SK-N-SH (cell line): ENCODE data around the gene MALT1. TPM values are rescaled to one million over a fixed set of nuclear protein-coding genes. Genes with fewer than 3 reads are reported as not detected.

Source experiments
- CTCF ChIA-PET: fragments of 300-600, 350-600 bp; formaldehyde crosslinking; extraction: SDS; loops from one replicate; lab custom pipeline; 2021; lab: Yijun Ruan, JAX
- POLR2A ChIA-PET: fragments of 350-600 bp; sonication (Branson Sonifier 250); formaldehyde crosslinking; extraction: SDS; loops from one replicate; lab custom pipeline; 2020; ENCODE audit warnings: antibody characterized with exemption, inconsistent platforms; lab: Yijun Ruan, JAX
- DNase-seq: peaks from one replicate; pipeline ENCODE4 v3.0.0; 2012
- H2AFZ ChIP-seq: fragments of 200-600 bp; sonication (generic); 2 replicates; pipeline ENCODE4 v1.8.1; 2016; ENCODE audit warnings: antibody characterized with exemption, mild to moderate bottlenecking, low read depth
- H3F3A ChIP-seq: fragments of 200-600 bp; sonication (generic); replicated peaks from 2 replicates; pipeline ENCODE3; 2016; ENCODE audit warnings: antibody characterized with exemption, mild to moderate bottlenecking; ENCODE audit not compliant: insufficient read depth
- H3K27ac ChIP-seq, 2 experiments: fragments of 200-500 bp in 1 of 2; fragments of 200-600 bp in 1 of 2; sonication (Bioruptor generic) in 1 of 2; sonication (generic), shearing (Covaris generic) in 1 of 2; 2 replicates each; pipeline versions ENCODE4 v1.5.1 to v1.6.1; 2014 to 2016; ENCODE audit warnings: low read depth in 2 of 2, inconsistent platforms in 1 of 2, low read length in 1 of 2, mild to moderate bottlenecking in 1 of 2, mixed read lengths in 1 of 2
- H3K27me3 ChIP-seq: fragments of 200-600 bp; sonication (generic), shearing (Covaris generic); 2 replicates; pipeline ENCODE4 v1.6.1; 2016; ENCODE audit warnings: mixed run types; ENCODE audit not compliant: insufficient read depth
- H3K36me3 ChIP-seq, 2 experiments: fragments of 200-500 bp in 1 of 2; fragments of 200-600 bp in 1 of 2; sonication (Bioruptor generic) in 1 of 2; sonication (generic) in 1 of 2; replicated peaks in 1 of 2; 2 replicates each; pipeline versions ENCODE3 to v1.5.1; 2014 to 2016; ENCODE audit warnings: low read length in 1 of 2, mild to moderate bottlenecking in 1 of 2; ENCODE audit not compliant: insufficient read depth in 2 of 2, control insufficient read depth in 1 of 2
- H3K4me1 ChIP-seq, 2 experiments: fragments of 200-500 bp in 1 of 2; fragments of 200-600 bp in 1 of 2; sonication (Bioruptor generic) in 1 of 2; sonication (generic), shearing (Covaris generic) in 1 of 2; 2 replicates each; pipeline versions ENCODE4 v1.5.1 to v1.6.1; 2014 to 2016; ENCODE audit warnings: low read depth in 1 of 2, low read length in 1 of 2, mixed run types in 1 of 2; ENCODE audit not compliant: insufficient read depth in 2 of 2, control insufficient read depth in 1 of 2
- H3K4me2 ChIP-seq: fragments of 200-600 bp; sonication (generic), shearing (Covaris generic); 2 replicates; pipeline ENCODE4 v1.6.1; 2017; ENCODE audit warnings: mixed run types
- H3K4me3 ChIP-seq, 2 experiments: fragments of 200-500 bp in 1 of 2; fragments of 200-600 bp in 1 of 2; sonication (Bioruptor generic) in 1 of 2; sonication (generic), shearing (Covaris generic) in 1 of 2; 2 replicates each; pipeline versions ENCODE4 v1.5.1 to v1.8.1; 2014 to 2016; ENCODE audit warnings: low read depth in 2 of 2, inconsistent platforms in 1 of 2, low read length in 1 of 2, mild to moderate bottlenecking in 1 of 2, mixed read lengths in 1 of 2, moderate library complexity in 1 of 2
- H3K79me2 ChIP-seq: fragments of 200-600 bp; sonication (generic); 2 replicates; pipeline ENCODE4 v1.8.1; 2017; ENCODE audit warnings: mild to moderate bottlenecking; ENCODE audit not compliant: insufficient read depth
- H3K9ac ChIP-seq: fragments of 200-600 bp; sonication (generic); 2 replicates; pipeline ENCODE4 v1.6.1; 2017; ENCODE audit warnings: mixed run types
- H3K9me2 ChIP-seq: fragments of 200-600 bp; sonication (generic); 2 replicates; pipeline ENCODE4 v1.6.1; 2017; ENCODE audit warnings: mixed run types
- H3K9me3 ChIP-seq: fragments of 200-600 bp; sonication (generic); 2 replicates; pipeline ENCODE4 v1.6.1; 2017; ENCODE audit warnings: mixed run types, mild to moderate bottlenecking, moderate library complexity
- H4K20me1 ChIP-seq: fragments of 200-600 bp; sonication (generic); 2 replicates; pipeline ENCODE4 v1.6.1; 2017; ENCODE audit warnings: mild to moderate bottlenecking, mixed run types; ENCODE audit not compliant: insufficient read depth
- CHD2 ChIP-seq: fragments of 150-350 bp; IDR thresholded peaks from 2 replicates; pipeline ENCODE4 v1.6.1; 2018; ENCODE audit warnings: low read length; ENCODE audit not compliant: partially characterized antibody
- CTCF ChIP-seq: fragments of 200-600 bp; sonication (generic); IDR thresholded peaks from 2 replicates; pipeline ENCODE4 v1.6.1; 2017; ENCODE audit warnings: antibody characterized with exemption, mild to moderate bottlenecking, moderate library complexity
- ELF1 ChIP-seq: IDR thresholded peaks from 2 replicates; pipeline ENCODE4 v1.4.0; 2012
- EP300 ChIP-seq, 2 experiments: IDR thresholded peaks; 2 replicates each; pipeline versions ENCODE4 v1.4.0 to v1.6.1; 2012; ENCODE audit warnings: borderline replicate concordance in 1 of 2, low read depth in 1 of 2, low read length in 1 of 2
- EZH2phosphoT487 ChIP-seq: fragments of 200-600 bp; sonication (generic); IDR thresholded peaks from 2 replicates; pipeline ENCODE4 v1.6.1; 2017; ENCODE audit warnings: low read depth, mixed run types, mild to moderate bottlenecking, antibody characterized with exemption, moderate library complexity, borderline replicate concordance
- FOSL2 ChIP-seq: IDR thresholded peaks from 2 replicates; pipeline ENCODE4 v1.4.0; 2012; ENCODE audit warnings: low read depth, mild to moderate bottlenecking, moderate library complexity, borderline replicate concordance
- FOXM1 ChIP-seq: IDR thresholded peaks from 2 replicates; pipeline ENCODE4 v1.4.0; 2012; ENCODE audit warnings: low read depth, mild to moderate bottlenecking
- GABPA ChIP-seq: IDR thresholded peaks from 2 replicates; pipeline ENCODE4 v1.4.0; 2012; ENCODE audit warnings: low read depth, mild to moderate bottlenecking
- GATA2 ChIP-seq: sonication (generic); formaldehyde crosslinking; IDR thresholded peaks from 2 replicates; pipeline ENCODE4 v1.5.0; 2020; ENCODE audit warnings: mild to moderate bottlenecking, missing genetic modification reagents
- NFIC ChIP-seq: IDR thresholded peaks from 2 replicates; pipeline ENCODE4 v1.4.0; 2012; ENCODE audit warnings: borderline replicate concordance
- NRF1 ChIP-seq: IDR thresholded peaks from 2 replicates; pipeline ENCODE4 v1.6.1; 2012; ENCODE audit warnings: low read depth, mild to moderate bottlenecking, low read length
- PBX3 ChIP-seq: IDR thresholded peaks from 2 replicates; pipeline ENCODE4; 2012
- POLR2AphosphoS5 ChIP-seq: IDR thresholded peaks from 2 replicates; pipeline ENCODE4 v1.6.1; 2012; ENCODE audit warnings: low read depth, low read length
- RAD21 ChIP-seq: IDR thresholded peaks from 2 replicates; pipeline ENCODE4 v1.6.1; 2012; ENCODE audit warnings: mild to moderate bottlenecking, low read length
- RCOR1 ChIP-seq: fragments of 150-350 bp; IDR thresholded peaks from 2 replicates; pipeline ENCODE4 v1.6.1; 2017; ENCODE audit warnings: antibody characterized with exemption, low read length
- REST ChIP-seq: IDR thresholded peaks from 2 replicates; pipeline ENCODE4 v1.6.1; 2012; ENCODE audit warnings: mild to moderate bottlenecking, low read depth, low read length, moderate library complexity
- RFX5 ChIP-seq: IDR thresholded peaks from 2 replicates; pipeline ENCODE4 v1.6.1; 2012; ENCODE audit warnings: mild to moderate bottlenecking, improper control_type of control experiment, low read length
- SIN3A ChIP-seq: IDR thresholded peaks from 2 replicates; pipeline ENCODE4 v1.6.1; 2012; ENCODE audit warnings: low read depth, mild to moderate bottlenecking, low read length, moderate library complexity, borderline replicate concordance
- SMC3 ChIP-seq: IDR thresholded peaks from 2 replicates; pipeline ENCODE4 v1.6.1; 2012; ENCODE audit warnings: low read depth, low read length, improper control_type of control experiment
- TAF1 ChIP-seq: IDR thresholded peaks from 2 replicates; pipeline ENCODE4 v1.6.1; 2012; ENCODE audit warnings: low read depth, mild to moderate bottlenecking, low read length, moderate library complexity, borderline replicate concordance
- TCF12 ChIP-seq: IDR thresholded peaks from 2 replicates; pipeline ENCODE4 v1.4.0; 2012
- TEAD4 ChIP-seq: IDR thresholded peaks from 2 replicates; pipeline ENCODE4 v1.4.0; 2012; ENCODE audit warnings: mild to moderate bottlenecking, borderline replicate concordance; ENCODE audit not compliant: insufficient read depth
- USF1 ChIP-seq: IDR thresholded peaks from 2 replicates; pipeline ENCODE4 v1.4.0; 2012; ENCODE audit warnings: low read depth, borderline replicate concordance
- YY1 ChIP-seq: IDR thresholded peaks from 2 replicates; pipeline ENCODE4 v1.4.0; 2012; ENCODE audit warnings: low read depth, mild to moderate bottlenecking
- WGBS: methylation state at CpG from one replicate; pipeline ENCODE4 v1.1.6; 2017; ENCODE audit warnings: low lambda C conversion rate; 5-methylcytosine and 5-hydroxymethylcytosine counted together
- polyA plus RNA-seq, 3 experiments: library from polyadenylated mRNA; depleted of rRNA; stranded (reverse); fragments of >200 nt; gene quantifications; 2 replicates each; pipeline ENCODE4 v1.2.3, GENCODE V29; 2012

The MALT1 gene
- polyA plus RNA-seq, 1 of the 3 experiments (the other 2 are of a cell fraction) = 6.6 TPM

- CTCF ChIA-PET = no interaction called here
- H3K4me3 ChIP-seq = no peak overlapping the region
These were observed 37.4 kb upstream of the MALT1 start for GRCh38 chr18:58633874-58634273.

GRCh38 chr18:58635891-58636290 lies 35.4 kb upstream of the MALT1 start:
- no peaks in the 10 kb centered on the region for H3K9me2 ChIP-seq
- H2AFZ ChIP-seq = no peak overlapping the region
- no peak overlapping the region for H3K9ac ChIP-seq
- no peak overlapping the region for H3K4me2 ChIP-seq
- no peak overlapping the region; a peak in 1 of 4 replicates for H3K27ac ChIP-seq
- no peaks in the 10 kb centered on the region for H3K79me2 ChIP-seq
- no peaks in the 10 kb centered on the region for H4K20me1 ChIP-seq
- POLR2A ChIA-PET = no interaction called here
- H3K4me3 ChIP-seq = no peak overlapping the region
- H3K4me1 ChIP-seq = peaks cover 0 to 18% of the 10 kb centered on the region in 2 experiments; a peak in 1 of 4 replicates
- CTCF ChIA-PET = interaction anchor here (0.7 kb wide), 1 partner anchor 10 kb away, joined by 3 read pairs; no protein-coding TSS in a partner anchor
- no peak for DNase-seq
- 53% methylated on average over 4 of the region's 4 CpGs for WGBS
- no peaks in the 10 kb centered on the region for H3K36me3 ChIP-seq
- no peaks in the 10 kb centered on the region for H3K9me3 ChIP-seq
- H3F3A ChIP-seq = no peaks in the 10 kb centered on the region
- H3K27me3 ChIP-seq = no peaks in the 10 kb centered on the region
- no peak for TF ChIP-seq FOXM1
- no peak for TF ChIP-seq USF1
- TF ChIP-seq TAF1 = no peak
- TF ChIP-seq NRF1 = no peak
- TF ChIP-seq RAD21 = no peak
- TF ChIP-seq REST = no peak
- no peak for TF ChIP-seq YY1
- no peak for TF ChIP-seq SIN3A
- TF ChIP-seq EZH2phosphoT487 = no peak
- no peak; the same call in 1 of the 2 replicates for TF ChIP-seq CTCF
- TF ChIP-seq RFX5 = no peak
- TF ChIP-seq POLR2AphosphoS5 = no peak
- TF ChIP-seq NFIC = peak; percentile 19; the same call in 1 of the 2 replicates
- TF ChIP-seq TCF12 = peak; percentile 25; the same call in 1 of the 2 replicates
- no peak for TF ChIP-seq CHD2
- no peak for TF ChIP-seq RCOR1
- TF ChIP-seq SMC3 = no peak
- TF ChIP-seq FOSL2 = peak; percentile 40; the same call in 1 of the 2 replicates
- TF ChIP-seq TEAD4 = no peak
- peak; percentile 22; the same call in 1 of the 2 replicates for TF ChIP-seq PBX3
- no peak for TF ChIP-seq ELF1

More at GRCh38 chr18:58633874-58634273, 37.4 kb upstream of the MALT1 start:
- no peaks in the 10 kb centered on the region for H3K79me2 ChIP-seq
- H3K9me2 ChIP-seq = no peaks in the 10 kb centered on the region
- no peaks in the 10 kb centered on the region for H3K27me3 ChIP-seq
- peaks cover under 1 to 6% of the 10 kb centered on the region in 2 experiments; a peak in 3 of 4 replicates for H3K4me1 ChIP-seq
- H4K20me1 ChIP-seq = no peaks in the 10 kb centered on the region
- no peak overlapping the region for H3K9ac ChIP-seq
- H2AFZ ChIP-seq = peak overlapping the region; percentile 23; the same call in 1 of the 2 replicates
- H3K36me3 ChIP-seq = no peaks in the 10 kb centered on the region
- no peaks in the 10 kb centered on the region for H3K9me3 ChIP-seq
- DNase-seq = no peak
- no peak overlapping the region for H3K27ac ChIP-seq
- no peaks in the 10 kb centered on the region for H3F3A ChIP-seq
- no peak overlapping the region for H3K4me2 ChIP-seq
- no peak for TF ChIP-seq EP300 (IDR thresholded peaks at IDR 0.05; ENCODE audit: borderline replicate concordance in 1 of 2, low read depth in 1 of 2, low read length in 1 of 2)
- no peak for TF ChIP-seq GABPA
- TF ChIP-seq NRF1 = no peak
- no peak for TF ChIP-seq GATA2 (CRISPR knock-in tag)
- POLR2A ChIA-PET = no interaction called here
